ENCODE results near the gene TPGS2. TPM values are rescaled to one million over a fixed set of nuclear protein-coding genes. Genes with fewer than 3 reads are reported as not detected.
"Not testable (repeated sequence)": the region's sequence is repeated elsewhere in the genome, so short reads cannot be mapped to it uniquely, and the experiment has no call there.

TPGS2 gene
- total and polyA plus RNA-seq, 8 donors, result 58.3 to 200 (median 155) TPM

DNA sequence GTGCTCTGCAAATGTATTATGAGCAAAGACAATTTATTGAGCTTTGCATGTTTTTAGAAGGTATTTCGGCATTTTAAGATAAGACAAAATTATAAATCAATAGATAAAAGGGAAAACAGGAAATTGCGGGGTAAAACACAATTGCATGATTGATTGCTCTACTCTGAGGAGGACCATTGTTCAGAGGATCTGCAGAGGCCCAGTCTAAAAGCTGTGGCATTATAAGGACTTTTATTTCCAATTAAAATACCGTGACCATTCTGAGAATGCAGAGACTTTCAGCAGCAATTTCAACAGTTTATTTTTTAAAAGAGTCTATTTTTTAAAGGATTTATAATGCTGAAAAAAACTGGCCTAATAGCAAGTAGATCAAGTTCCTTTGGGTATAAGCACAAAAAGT is 62.0 kb downstream of the TPGS2 start:
- no peak for ATAC-seq
- TF ChIP-seq, protein P1, sequence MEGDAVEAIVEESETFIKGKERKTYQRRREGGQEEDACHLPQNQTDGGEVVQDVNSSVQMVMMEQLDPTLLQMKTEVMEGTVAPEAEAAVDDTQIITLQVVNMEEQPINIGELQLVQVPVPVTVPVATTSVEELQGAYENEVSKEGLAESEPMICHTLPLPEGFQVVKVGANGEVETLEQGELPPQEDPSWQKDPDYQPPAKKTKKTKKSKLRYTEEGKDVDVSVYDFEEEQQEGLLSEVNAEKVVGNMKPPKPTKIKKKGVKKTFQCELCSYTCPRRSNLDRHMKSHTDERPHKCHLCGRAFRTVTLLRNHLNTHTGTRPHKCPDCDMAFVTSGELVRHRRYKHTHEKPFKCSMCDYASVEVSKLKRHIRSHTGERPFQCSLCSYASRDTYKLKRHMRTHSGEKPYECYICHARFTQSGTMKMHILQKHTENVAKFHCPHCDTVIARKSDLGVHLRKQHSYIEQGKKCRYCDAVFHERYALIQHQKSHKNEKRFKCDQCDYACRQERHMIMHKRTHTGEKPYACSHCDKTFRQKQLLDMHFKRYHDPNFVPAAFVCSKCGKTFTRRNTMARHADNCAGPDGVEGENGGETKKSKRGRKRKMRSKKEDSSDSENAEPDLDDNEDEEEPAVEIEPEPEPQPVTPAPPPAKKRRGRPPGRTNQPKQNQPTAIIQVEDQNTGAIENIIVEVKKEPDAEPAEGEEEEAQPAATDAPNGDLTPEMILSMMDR (IDR thresholded peaks at IDR 0.05), result no peak

DNA sequence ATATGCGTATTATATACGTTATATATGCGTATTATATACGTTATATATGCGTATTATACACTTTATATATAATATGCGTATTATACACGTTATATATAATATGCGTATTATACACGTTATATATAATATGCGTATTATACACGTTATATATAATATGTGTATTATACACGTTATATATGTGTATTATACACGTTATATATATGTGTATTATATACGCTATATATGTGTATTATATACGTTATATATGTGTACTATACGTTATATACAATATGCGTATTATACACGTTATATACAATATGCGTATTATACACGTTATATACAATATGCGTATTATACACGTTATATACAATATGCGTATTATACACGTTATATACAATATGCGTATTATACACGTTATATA is 65.8 kb downstream of the TPGS2 start:
- H3K9me3 ChIP-seq; ATAC-seq; DNase-seq; H3K27ac ChIP-seq; H3K4me3 ChIP-seq; H3K36me3 ChIP-seq; H3K4me1 ChIP-seq; intact Hi-C loops (cut with DNase I); H3K27me3 ChIP-seq: not testable (repeated sequence)

More for the DNA sequence above, 62.0 kb downstream of the TPGS2 start:
- no peak for DNase-seq
- intact Hi-C loops (cut with DNase I), result no loop called here
- Histone ChIP-seq H3K4me1 (no peaks in the 10 kb centered on the region), H3K9me3 (no peaks in the 10 kb centered on the region), H3K36me3 (no peaks in the 10 kb centered on the region), H3K4me3 (no peak overlapping the region), H3K27ac (no peak overlapping the region), H3K27me3 (peaks cover 0 to 5% of the 10 kb centered on the region in 2 donors)

DNA sequence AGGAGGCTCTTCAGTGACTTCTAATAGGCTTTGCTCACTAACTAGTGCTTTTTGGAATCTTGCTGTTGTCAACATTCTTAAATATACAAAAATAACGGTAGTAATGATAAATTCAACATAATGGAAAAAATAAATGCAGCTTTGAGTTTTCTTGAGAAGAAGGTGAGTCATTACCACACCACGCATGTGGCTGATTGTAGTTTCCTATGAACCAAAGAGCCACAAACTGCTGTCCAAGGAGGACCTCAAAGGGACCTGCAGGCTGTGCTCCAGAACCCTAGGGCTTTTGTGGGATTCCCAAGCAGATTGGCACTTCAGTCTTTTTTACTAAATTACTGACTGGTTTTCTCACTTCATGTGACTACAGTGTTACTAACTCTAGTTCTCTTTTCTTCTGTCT is 66.7 kb downstream of the TPGS2 start:
- Histone ChIP-seq H3K4me3 (no peak overlapping the region), H3K27me3 (no peaks in the 10 kb centered on the region), H3K4me1 (no peaks in the 10 kb centered on the region), H3K9me3 (no peaks in the 10 kb centered on the region), H3K27ac (no peak overlapping the region), H3K36me3 (no peaks in the 10 kb centered on the region)
- TF ChIP-seq, protein P1 (IDR thresholded peaks at IDR 0.05), result no peak
- intact Hi-C loops (cut with DNase I), result no loop called here
- ATAC-seq (no peak), DNase-seq (no peak)

DNA sequence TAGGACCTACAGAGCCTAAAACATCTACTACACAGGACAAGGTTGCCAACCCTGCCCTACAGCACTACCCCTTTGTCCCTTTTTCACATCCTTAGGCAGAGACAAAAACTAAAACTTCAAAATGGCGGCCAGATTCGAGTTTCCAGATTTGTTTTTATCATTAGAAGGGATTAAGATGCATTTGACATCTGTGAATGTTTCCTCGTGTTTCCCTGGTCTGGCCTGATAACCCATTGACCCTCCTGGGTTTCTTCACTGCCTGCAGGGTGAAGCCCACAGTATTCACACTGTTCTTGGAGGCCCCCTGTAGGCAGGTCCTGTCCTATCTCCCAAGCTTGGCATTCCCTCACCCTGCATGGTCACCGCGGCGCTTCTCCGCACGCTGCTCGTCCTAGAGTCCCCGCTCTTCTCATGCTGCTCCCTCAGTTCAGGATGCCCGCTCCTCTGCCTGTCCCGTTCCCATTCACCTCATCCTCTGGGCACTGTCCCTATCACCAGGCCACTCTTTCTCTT is 67.6 kb downstream of the TPGS2 start:
- Histone ChIP-seq H3K36me3 (no peaks in the 10 kb centered on the region), H3K27ac (no peak overlapping the region), H3K9me3 (no peaks in the 10 kb centered on the region), H3K4me1 (no peaks in the 10 kb centered on the region), H3K4me3 (no peak overlapping the region), H3K27me3 (no peaks in the 10 kb centered on the region)
- TF ChIP-seq, protein P1 (IDR thresholded peaks at IDR 0.05), result no peak
- DNase-seq (no peak), ATAC-seq (no peak)
- intact Hi-C loops (cut with DNase I), result no loop called here

DNA sequence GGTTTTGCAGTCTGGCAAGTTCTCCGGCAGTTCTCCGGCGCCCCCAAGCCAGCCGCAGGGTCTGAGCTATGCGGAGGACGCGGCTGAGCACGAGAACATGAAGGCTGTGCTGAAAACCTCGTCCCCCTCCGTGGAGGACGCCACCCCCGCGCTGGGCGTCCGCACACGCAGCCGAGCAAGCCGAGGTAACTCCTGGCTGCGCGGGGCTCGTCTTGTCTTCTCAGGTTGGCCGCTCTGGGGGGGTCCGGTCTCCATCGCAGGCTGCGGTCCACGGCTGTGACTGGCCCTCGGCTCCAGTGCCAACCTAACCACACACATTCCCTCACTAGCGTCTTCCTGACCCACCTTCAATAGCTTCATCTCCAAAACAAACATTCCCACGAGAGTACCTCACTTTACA is 68.2 kb downstream of the TPGS2 start:
- TF ChIP-seq, protein P1 (IDR thresholded peaks at IDR 0.05), result no peak
- Histone ChIP-seq H3K27ac (no peak overlapping the region), H3K36me3 (no peaks in the 10 kb centered on the region), H3K4me3 (no peak overlapping the region), H3K9me3 (no peaks in the 10 kb centered on the region), H3K27me3 (no peaks in the 10 kb centered on the region), H3K4me1 (no peaks in the 10 kb centered on the region)
- DNase-seq (peak in 1 of 4 donors; percentile 73), ATAC-seq (no peak)
- intact Hi-C loops (cut with DNase I), result no loop called here

DNA sequence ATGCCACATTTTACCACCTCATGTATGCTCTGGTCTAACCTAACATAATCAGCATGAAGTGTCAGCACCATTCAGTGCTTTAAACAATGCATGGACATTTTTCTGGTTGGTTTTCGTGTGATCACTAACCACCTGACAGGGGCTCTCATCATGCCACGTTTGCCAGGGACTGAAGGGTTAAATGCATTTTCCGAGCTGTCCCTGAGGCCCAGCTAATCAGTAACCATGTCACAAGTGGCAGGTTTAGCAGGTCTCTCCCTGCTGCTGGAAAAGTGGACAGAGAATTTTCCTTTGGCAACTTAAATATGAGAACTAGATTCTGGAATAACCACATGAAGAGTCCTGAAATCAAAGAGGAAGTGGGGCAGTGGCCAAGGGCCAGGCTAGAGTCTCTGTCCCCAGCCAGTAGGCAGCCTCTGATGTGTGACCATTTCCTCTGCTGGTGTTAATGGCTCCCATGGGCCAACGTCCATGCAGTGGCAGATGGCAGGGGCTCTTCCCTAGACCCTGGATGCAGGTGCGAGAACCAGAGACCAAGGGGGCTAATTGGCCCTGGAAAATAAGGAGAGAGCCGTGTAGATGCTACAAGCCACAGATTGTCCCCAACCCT is 69.5 kb downstream of the TPGS2 start:
- ATAC-seq (peak; percentile 28), DNase-seq (peak in 1 of 4 donors; percentile 13)
- H3K27me3 ChIP-seq, result no peaks in the 10 kb centered on the region
- no peak overlapping the region for H3K27ac ChIP-seq
- intact Hi-C loops (cut with DNase I), result no loop called here
- H3K4me1 ChIP-seq, result no peaks in the 10 kb centered on the region
- H3K36me3 ChIP-seq, result no peaks in the 10 kb centered on the region
- no peaks in the 10 kb centered on the region for H3K9me3 ChIP-seq
- H3K4me3 ChIP-seq, result no peak overlapping the region
- TF ChIP-seq, protein P1 (IDR thresholded peaks at IDR 0.05), result no peak

All from left lung (tissue), 10 donors.